DMS53 treated with DMSO at 0.1 percent for 48 hours (cell line): ENCODE measurements around the gene PPP2R2C.

Experiments
- DNase-seq: peaks from one replicate; lab custom pipeline; 2025; ENCODE audit not compliant: unreplicated experiment; lab: John Stamatoyannopoulos, UW

PPP2R2C gene

DNA sequence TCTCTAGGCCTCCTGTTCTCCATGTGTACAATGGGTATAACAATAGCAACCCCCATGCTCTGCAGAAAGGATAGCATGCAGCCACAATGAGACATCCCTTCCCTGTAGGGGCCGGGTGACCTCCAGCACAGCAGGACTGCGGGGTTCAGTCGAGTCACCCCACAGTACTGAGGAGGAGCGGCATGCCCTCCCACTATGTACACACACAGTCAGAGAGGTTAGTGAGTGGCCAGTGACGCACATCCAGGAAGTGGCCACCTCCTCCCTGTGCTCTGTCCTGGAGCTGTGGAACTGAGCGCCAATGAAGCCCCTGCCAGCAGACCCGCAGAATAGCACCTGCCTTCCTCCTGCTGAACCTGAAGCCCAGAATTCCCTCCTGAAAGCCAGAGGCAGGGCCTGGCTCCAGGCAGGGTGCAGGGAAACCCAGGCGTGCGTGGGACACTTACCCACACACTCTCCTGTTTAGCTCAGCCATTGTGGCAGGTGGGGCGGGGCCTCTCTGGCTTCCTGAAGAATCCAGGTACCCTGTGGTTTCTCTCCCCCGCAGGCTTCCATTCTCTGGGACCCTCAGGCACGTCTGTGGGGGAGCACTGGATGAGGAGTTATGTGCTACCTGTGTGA, 152.8 kb downstream of the PPP2R2C start:
- no peak for DNase-seq

DNA sequence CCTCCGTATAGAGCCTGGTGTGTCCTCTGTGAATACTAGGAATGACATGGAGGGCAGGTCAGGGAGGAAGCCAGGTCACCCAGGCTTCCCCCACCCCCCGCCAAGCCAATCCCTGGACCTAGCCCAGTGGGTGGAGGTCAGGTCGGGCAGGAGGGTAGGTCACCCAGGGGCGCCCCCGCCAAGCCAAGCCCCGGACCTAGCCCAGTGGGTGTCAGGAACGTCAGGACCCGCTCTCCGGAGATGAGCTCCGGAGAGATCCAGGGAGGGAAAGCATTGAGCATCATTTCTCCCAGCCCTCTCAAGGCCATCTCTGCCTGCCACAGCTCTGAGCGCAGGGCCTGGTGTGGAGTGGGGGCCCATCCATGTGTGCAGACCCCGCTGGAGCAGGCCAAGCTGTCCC, 154.2 kb downstream of the PPP2R2C start:
- DNase-seq = no peak

DNA sequence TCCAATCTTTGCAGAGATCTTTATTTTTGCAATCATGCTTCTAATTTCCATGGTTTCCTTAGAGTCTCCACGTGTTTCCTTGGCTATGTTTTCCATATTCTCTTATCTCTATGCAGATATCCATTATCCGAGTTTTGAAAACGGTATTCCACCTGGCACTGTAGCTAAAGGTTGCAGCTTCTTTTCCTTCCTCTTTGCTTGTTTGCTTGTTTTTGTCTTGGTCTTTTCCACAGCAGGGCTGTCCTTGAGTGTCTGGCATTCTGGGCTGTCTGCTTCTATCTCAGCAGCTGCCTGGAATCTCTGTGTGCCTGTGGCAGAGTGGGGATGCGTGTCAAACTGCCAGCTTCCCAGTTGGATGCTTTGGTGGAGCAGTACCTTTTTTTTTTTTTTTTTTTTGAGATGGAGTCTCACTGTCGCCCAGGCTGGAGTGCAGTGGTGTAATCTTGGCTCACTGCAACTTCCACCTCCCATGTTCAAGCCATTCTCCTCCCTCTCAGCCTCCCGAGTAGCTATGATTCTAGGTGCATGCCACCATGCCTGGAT, 155.9 kb downstream of the PPP2R2C start:
- DNase-seq = no peak

GRCh38 chr4:6313216-6313615, 159.2 kb downstream of the PPP2R2C start:
- DNase-seq = no peak

GRCh38 chr4:6309777-6310176, 162.6 kb downstream of the PPP2R2C start:
- DNase-seq = no peak

- peak; percentile 56 for DNase-seq
Observed at GRCh38 chr4:6308899-6309643, 163.3 kb downstream of the PPP2R2C start.

- DNase-seq = no peak
Observed at GRCh38 chr4:6307891-6308290, 164.5 kb downstream of the PPP2R2C start.

DNA sequence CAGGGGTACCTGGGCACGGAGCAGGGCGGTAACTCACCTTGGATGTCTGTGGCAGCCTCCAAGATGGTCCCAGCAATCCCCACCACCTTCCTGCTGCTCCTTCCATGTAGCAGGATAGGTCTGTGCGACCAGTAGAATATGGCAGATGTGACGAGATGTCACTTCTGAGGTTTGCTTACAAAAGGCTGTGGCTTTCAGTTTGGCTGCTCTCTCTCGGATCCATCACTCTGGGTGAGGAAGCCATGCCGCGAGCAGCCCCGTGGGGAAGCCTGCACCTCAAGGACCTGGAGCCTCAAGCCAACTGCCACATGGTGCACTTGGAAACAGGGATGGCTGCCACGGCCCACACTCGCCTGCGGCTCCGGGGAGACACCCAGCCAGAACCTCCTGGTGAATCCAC, 165.2 kb downstream of the PPP2R2C start:
- no peak for DNase-seq

DNA sequence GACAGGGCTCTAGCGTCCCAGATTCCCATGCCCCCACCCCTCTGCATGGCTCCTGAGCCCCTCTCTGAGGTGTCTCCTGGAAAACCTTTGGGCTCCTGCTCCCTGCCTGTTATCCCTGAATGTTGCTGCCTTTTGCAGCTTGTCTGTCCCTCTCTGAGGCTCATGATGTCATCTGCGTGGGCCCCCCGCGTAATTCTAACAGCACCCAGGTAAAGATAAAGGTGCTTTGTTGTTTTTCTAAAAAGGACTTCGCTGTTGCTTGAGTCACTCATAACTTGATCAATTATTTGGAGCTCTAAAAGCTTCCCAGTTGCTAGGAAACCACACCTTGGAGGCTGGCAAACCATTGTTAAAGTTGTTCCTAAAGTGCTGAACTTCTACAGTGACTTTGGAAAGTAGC, 166.1 kb downstream of the PPP2R2C start:
- DNase-seq = no peak

DNA sequence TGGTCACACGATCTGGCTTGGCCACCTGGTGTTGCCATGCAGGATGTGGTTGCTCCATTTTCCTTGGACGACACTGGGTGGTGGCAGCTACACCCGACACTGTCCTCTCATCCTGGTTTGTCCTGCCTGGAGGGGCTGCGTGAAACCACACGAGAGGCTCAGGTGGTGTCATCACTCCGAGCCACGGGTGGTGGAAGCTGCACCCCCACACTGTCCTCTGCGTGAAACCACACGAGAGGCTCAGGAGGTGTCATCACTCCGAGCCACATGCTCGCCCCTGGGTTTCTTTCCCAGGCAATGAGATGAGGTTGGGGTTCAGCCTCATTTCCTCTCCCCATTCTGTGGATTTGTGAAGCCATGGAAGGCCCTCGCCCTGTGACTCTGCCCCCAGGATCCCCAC, 168.5 kb downstream of the PPP2R2C start:
- no peak for DNase-seq

DNA sequence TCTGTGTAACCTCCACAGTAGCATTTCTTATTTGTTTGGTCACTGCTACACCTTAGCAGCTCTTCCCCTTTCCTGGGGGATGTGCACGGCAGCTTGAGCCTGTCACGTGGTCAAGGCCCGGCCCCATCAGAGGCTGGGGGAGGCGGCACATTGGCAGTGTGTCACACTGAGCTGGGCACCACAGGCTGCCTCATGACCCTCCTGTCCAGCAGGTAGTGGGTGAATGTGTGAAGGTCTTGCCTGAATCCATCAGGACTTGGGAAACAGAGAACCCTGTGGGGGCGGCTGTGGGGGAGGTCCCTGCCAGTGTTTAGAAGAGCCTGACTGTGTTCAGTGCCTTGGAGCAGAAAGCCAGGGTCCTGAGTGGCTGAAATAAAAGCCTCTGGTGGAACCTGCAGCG, 169.5 kb downstream of the PPP2R2C start:
- DNase-seq = no peak

DNA sequence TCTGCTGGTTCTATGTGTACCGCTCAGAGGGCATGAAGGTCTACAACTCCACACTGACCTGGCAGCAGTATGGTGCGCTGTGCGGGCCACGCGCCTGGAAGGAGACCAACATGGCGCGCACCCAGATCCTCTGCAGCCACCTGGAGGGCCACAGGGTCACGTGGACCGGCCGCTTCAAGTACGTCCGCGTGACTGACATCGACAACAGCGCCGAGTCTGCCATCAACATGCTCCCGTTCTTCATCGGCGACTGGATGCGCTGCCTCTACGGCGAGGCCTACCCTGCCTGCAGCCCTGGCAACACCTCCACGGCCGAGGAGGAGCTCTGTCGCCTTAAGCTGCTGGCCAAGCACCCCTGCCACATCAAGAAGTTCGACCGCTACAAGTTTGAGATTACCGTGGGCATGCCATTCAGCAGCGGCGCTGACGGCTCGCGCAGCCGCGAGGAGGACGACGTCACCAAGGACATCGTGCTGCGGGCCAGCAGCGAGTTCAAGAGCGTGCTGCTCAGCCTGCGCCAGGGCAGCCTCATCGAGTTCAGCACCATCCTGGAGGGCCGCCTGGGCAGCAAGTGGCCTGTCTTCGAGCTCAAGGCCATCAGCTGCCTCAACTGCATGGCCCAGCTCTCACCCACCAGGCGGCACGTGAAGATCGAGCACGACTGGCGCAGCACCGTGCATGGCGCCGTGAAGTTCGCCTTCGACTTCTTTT, 170.5 kb downstream of the PPP2R2C start:
- no peak for DNase-seq

- DNase-seq = no peak
Observed at GRCh38 chr4:6301051-6301731, 171.2 kb downstream of the PPP2R2C start.

GRCh38 chr4:6300359-6300758, 172.1 kb downstream of the PPP2R2C start:
- no peak for DNase-seq

GRCh38 chr4:6299875-6300274, 172.5 kb downstream of the PPP2R2C start:
- DNase-seq = no peak

- DNase-seq = no peak
Observed at GRCh38 chr4:6298852-6299251, 173.6 kb downstream of the PPP2R2C start.

GRCh38 chr4:6298035-6298434, 174.4 kb downstream of the PPP2R2C start:
- DNase-seq = no peak

DNA sequence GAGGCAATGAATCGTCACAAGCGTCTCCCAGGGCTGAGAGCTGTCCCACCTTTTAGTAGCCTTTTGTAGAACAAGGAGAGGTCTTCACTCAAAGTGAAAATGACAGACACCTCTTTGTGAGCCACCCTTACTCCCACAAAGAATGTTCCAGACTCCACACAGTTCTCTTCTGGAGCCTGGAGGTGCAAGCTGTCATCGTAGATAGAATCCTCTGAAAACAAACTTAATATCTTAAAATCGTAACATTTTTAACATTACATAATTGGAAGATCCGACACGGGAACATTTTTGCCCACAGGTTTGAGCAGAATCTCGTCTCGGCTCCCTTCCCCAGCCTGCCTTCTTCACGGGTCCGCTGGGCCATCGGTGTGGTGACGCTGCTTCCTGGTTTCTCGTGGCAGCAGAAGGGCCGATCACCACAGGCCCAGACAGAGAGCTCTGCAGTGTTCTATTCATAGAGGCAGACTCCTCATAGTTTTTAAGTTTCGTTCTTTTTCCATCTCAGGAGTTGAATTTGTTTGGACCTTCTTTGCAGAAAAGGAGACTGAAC, 175.1 kb downstream of the PPP2R2C start:
- DNase-seq = no peak

DNA sequence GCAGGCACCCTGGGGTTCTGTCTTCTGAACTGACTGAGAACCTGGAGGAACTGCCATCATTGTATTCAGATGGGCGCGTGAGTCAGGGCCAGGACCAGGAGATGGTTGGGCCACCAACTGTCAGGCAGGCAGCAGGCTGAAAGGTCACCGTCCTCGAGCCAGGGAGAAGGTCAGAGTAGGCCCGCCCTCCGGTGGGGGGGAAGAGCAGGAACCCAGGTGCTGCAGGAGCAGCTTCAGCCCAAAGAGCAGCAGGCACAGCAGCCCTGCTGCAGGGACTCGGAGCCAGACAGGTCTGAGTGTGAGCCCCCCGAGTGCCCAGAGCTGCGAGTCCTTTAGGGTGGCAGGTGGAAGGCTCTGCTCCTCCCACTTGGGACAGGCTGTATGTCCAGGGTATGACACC, 176.4 kb downstream of the PPP2R2C start:
- DNase-seq = no peak

GRCh38 chr4:6295495-6295894, 176.9 kb downstream of the PPP2R2C start:
- DNase-seq = no peak
